LHCN-M2 (cell line): ENCODE results near the gene WDR64. TPM values are rescaled to one million over a fixed set of nuclear protein-coding genes. Genes with fewer than 3 reads are reported as not detected.

Source experiments
- DNase-seq: peaks from one replicate; pipeline ENCODE4 v3.0.0-alpha.2; 2012; ENCODE audit warnings: low read depth
- polyA plus RNA-seq: library from polyadenylated mRNA; unstranded; fragments of >200 nt; gene quantifications from one replicate; pipeline ENCODE4 v1.2.1, GENCODE V29; 2012; ENCODE audit warnings: missing spikeins
- total RNA-seq: library from RNA; depleted of rRNA; stranded (reverse); fragments of >200 nt; gene quantifications from 2 replicates; pipeline ENCODE4 v1.2.3, GENCODE V29; 2014; rRNA removed

The WDR64 gene
- not detected in 2 replicates for total RNA-seq
- not detected for polyA plus RNA-seq

GRCh38 chr1:241652012-241652411 lies at the start of gene WDR64:
WDR64 (plus strand) TSS chr1:241652281; CDS start chr1:241652485, 204 bp downstream.
- no peak for DNase-seq

- DNase-seq, result peak; percentile 88
Measured at GRCh38 chr1:241603731-241604245, 48.3 kb upstream of the WDR64 start.

GRCh38 chr1:241605146-241605805 lies 46.8 kb upstream of the WDR64 start:
- no peak for DNase-seq

- DNase-seq, result peak; percentile 56
Measured at GRCh38 chr1:241606544-241606943, 45.5 kb upstream of the WDR64 start.

- no peak for DNase-seq
Measured at GRCh38 chr1:241607497-241607896, 44.6 kb upstream of the WDR64 start.

GRCh38 chr1:241608379-241609033 lies 43.6 kb upstream of the WDR64 start:
- peak; percentile 74 for DNase-seq

- peak; percentile 78 for DNase-seq
Measured at GRCh38 chr1:241610056-241610815, 41.8 kb upstream of the WDR64 start.

- peak; percentile 72 for DNase-seq
Measured at GRCh38 chr1:241611063-241611462, 41.0 kb upstream of the WDR64 start.

- no peak for DNase-seq
Measured at GRCh38 chr1:241611736-241612135, 40.3 kb upstream of the WDR64 start.

GRCh38 chr1:241612533-241613477 lies 39.3 kb upstream of the WDR64 start:
- DNase-seq, result peak; percentile 82

- DNase-seq, result no peak
Measured at GRCh38 chr1:241614144-241614543, 37.9 kb upstream of the WDR64 start.

- DNase-seq, result no peak
Measured at GRCh38 chr1:241614572-241614971, 37.5 kb upstream of the WDR64 start.

- DNase-seq, result peak; percentile 64
Measured at GRCh38 chr1:241615043-241615974, 36.8 kb upstream of the WDR64 start.

GRCh38 chr1:241617426-241617825 lies 34.7 kb upstream of the WDR64 start:
- DNase-seq, result no peak

GRCh38 chr1:241622669-241623068 lies 29.4 kb upstream of the WDR64 start:
- no peak for DNase-seq

- DNase-seq, result no peak
Measured at GRCh38 chr1:241624935-241625334, 27.1 kb upstream of the WDR64 start.

GRCh38 chr1:241627453-241628259 lies 24.4 kb upstream of the WDR64 start:
- DNase-seq, result peak; percentile 68

- DNase-seq, result no peak
Measured at GRCh38 chr1:241630005-241630404, 22.1 kb upstream of the WDR64 start.

GRCh38 chr1:241630476-241630875 lies 21.6 kb upstream of the WDR64 start:
- no peak for DNase-seq
